ENCODE data around the gene FHAD1.
"Not testable (repeated sequence)": the region's sequence is repeated elsewhere in the genome, so short reads cannot be mapped to it uniquely, and the experiment has no call there.

Gene FHAD1

GRCh38 chr1:15350551-15351200, 103.7 kb downstream of the FHAD1 start:
- DNase-seq = no peak

DNA sequence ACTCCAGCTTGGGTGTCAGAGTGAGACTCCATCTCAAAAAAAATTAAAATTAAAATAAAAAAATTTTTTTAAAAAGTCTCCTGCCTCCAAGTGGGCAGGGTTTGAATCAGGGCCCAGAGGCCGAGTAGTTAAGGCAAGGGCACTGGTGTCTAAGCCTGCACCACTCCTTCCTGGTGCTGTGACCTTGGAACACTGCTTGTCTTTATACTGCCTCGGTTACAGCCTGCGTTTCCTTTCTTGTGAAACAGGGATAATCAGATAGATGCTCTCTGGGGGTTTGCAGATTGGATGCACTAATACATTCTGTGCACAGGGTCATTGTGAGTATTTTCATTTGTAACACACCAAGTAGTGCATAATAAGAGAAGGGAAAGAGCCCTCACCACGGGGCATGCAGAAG, 104.3 kb downstream of the FHAD1 start:
- DNase-seq = no peak

DNA sequence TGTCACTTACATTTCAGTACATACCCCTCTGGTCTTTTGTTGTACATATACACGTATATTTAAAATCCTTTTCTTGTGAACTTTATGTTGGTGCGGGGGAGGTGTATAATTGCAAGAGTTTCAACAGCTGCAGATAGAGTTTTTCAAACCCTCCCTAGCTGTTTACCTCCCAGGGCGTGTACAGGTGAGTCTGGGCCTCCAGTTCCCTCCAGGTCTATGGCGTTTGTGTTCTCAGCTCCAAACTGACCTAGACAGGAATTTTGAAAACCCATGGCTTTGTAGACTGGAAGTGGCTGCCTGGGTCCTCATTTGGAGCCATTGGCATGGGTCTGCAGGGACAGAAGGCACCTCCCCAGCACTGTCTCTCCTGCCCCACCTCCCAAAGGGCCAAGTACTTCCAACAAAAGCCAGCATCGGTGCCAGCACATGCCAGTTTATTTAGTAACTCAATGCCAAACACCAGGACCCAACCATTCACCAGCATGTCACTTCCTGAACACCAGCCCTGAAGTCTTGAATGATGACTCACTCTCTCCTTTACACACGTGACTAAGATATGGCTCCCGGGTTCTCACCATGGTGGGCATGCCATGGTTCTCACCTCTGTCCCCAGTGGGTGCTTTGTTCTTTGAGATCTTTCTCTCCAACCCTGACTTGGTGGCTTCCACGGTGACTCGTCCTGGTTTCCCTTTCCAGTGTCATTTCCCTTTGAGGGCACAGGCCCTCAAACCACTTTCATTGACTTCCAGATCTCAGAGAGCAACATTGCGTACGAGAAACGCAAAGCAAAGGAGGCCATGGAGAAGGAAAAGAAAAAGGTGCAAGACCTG, 105.3 kb downstream of the FHAD1 start:
- DNase-seq = peak; percentile 67

- DNase-seq = no peak
Measured at GRCh38 chr1:15353839-15354579, 107.0 kb downstream of the FHAD1 start.

DNA sequence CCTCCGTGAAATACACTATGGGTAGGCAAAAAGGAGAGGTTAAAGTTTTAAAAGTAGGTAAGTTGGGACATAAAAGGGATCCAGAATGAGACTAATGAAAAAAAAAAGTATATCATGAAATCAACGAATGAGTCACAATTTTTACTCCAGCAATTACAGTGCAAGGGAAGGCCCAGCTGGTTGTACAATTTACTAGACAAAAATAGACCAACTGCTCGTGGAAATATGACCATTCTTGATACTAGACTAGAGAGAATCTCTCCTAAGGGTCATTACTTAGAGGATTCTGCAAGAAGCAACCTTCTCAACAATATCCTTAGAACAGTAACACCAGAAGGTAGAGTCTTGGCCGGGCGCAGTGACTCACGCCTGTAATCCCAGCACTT, 107.5 kb downstream of the FHAD1 start:
- DNase-seq = no peak

- no peak for DNase-seq
Measured at GRCh38 chr1:15355968-15356625, 109.1 kb downstream of the FHAD1 start.

DNA sequence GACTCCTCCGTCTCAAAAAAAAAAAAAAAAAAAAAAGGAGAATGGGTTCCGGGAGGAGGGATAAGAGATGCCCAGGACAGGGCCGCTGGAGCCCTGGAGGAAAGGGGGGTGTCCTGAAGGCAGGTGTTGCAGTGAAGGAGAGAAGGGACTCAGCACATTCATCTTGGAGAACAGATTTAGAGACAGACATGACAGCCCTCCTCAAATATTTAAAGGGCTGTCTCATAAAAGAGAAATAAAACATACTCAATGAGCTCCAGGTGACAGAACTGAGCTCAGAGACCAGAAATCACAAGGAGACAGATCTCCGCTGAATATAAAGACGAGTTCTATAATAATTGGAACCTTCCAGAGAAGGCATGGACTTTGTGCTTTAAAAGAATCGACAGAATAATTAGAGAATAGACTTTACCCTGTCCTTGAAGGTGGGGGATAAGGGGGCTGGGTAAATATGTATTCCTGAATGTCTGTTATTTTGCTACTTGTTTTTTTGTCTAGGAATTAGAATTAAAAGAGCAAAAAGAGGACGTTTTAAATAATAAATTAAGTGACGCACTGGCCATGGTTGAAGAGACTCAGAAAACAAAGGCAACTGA, 110.7 kb downstream of the FHAD1 start:
- no peak for DNase-seq

GRCh38 chr1:15358565-15359133, 111.6 kb downstream of the FHAD1 start:
- DNase-seq = no peak

- no peak for DNase-seq
Measured at GRCh38 chr1:15360700-15361099, 113.7 kb downstream of the FHAD1 start.

GRCh38 chr1:15362096-15362736, 115.2 kb downstream of the FHAD1 start:
- no peak for DNase-seq

GRCh38 chr1:15362737-15363128, 115.7 kb downstream of the FHAD1 start:
- DNase-seq = no peak

DNA sequence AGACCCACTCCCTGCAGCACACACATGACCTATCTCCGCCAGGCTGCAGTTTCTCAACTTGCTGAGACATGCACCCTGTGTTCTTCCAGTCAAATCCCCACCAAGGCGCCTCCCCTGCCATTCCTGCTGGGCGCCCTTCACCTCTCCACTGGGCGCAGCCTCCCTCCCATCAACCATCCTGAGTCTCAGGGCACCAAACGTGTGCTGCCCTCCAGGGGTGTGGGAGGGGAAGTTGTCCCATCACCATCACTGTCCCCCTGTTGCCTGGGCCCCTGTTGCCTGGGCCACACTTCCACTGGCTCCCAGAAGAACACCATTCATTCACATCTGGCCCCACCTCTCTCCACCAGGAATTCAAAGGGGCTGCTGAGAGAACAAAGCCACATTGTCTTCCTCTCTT, 117.7 kb downstream of the FHAD1 start:
- DNase-seq = peak; percentile 35

- DNase-seq = no peak
Measured at GRCh38 chr1:15368888-15369287, 121.9 kb downstream of the FHAD1 start.

DNA sequence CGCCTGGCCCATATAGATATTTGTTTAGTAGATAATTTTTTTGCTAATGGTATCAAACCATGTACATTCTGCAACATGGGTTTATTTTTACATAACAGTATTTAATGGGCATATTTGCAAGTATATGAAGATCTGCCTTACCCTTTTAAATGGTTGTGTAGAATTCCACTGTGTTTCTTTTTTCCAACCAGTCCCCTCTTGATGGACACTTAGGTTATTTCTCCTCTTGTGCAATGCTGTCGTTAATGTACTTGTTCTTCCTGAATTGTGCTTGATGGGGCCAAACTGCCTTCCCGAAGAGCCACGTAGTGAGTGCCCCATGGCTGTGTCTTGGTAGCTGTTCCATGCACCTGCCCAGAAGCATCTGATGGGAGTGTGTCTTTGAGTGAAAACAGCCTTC, 123.2 kb downstream of the FHAD1 start:
- no peak for DNase-seq

DNA sequence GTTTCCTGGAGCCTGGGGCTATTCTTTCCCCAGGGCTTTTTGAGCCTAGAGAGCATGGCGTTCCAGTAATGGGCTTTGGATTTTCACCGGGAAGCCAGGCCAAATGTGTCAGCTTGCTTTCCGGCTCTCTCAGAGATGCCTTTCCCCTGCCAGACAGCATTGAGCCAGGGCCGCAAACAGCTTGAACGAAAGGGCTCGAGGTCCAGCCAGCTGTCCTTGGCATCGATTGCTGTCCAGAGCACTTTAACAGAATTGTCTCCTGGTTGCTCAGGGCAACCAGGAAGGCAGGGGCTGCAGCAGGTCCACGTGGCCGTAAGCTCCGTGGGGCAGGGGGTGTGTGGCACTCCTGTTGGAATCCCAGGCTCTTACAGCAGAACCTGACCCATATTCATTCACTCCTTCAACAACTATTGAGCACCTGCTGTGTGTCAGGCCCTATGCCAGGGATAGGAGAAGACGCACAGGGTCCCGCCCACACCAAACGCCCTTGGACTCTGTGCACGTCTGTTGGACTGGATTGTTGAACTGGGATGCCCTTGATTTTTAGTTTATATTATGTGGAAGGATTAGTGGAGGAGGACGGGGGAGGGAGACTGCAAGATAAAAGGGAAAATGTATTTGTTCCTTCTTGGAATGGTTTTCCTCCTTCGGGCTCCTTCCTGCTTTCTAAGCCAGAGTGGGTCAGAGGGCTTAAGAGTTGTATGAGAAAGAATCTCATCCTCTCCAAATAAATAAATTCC, 123.9 kb downstream of the FHAD1 start:
- DNase-seq = no peak

DNA sequence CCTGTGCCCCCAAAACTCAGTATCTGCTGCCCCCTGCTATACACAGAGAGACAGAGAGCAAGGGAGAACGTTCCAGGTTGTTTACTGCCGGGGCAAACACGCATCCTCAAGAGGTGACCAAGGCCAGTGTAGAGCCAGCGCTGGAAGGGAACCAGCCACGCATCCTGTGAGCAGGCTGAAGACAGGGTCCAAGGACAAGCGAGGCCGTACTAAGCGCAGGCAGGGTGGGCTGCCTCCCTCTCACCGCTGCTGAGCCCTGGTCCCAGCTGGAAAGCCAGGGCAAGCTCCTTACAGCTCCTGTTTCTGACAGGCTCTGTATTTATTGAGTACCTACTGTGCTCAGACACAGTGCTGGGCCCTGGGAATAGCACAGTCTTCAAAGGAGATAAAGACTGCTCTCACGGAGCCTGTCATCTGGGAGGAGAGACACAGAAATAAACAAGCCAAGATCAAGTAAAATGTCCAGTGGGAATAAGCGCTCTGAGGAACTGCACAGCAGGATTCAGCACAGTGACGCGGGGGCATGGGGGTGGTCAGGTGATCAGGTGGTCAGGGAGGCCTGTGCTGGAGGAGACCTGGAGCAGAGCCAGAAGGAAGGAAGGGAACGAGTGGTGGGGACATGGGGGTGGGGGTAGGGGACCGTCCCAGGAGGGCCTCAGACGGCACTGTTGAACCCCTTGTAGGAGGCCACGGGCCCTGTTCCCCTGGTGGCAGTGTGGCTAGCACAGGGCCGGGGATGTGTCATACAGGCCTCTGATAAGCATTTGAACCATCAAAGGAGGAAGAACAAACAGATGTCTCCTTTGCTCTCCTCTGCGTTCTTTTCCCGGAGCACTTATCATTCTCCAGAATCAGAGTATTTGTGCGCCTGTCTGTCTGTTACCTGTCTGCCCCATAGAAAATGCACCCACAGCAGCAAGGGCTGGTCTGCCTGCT, 124.9 kb downstream of the FHAD1 start:
- DNase-seq = peak; percentile 36

DNA sequence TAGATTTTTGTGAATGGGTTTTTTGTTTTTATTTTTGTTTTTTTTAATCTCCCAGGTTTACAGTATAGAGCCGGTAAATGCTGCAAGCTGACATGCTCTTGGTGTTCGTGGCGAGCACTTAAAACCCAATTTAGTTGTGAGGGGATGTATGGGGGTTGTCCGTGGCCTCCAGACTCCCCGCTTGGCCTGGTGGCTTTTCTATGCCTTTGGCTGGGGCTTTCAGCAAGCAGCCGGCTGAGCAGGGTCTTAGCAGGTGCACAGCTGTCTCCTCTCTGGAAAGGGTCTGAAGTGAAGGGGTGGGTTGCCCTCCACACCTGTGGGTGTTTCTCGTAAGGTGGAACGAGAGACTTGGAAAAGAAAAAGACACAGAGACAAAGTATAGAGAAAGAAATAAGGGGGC, 131.7 kb downstream of the FHAD1 start:
- no peak for DNase-seq

DNA sequence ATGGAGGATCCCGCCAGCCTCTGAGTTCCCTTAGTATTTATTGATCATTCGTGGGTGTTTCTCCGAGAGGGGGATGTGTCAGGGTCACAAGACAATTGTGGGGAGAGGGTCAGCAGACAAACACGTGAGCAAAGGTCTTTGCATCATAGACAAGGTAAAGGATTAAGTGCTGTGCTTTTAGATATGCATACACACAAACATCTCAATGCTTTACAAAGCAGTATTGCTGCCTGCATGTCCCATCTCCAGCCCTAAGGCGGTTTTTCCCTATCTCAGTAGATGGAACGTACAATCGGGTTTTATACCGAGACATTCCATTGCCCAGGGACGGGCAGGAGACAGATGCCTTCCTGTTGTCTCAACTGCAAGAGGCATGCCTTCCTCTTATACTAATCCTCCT, 132.1 kb downstream of the FHAD1 start:
- not testable (repeated sequence) for DNase-seq

DNA sequence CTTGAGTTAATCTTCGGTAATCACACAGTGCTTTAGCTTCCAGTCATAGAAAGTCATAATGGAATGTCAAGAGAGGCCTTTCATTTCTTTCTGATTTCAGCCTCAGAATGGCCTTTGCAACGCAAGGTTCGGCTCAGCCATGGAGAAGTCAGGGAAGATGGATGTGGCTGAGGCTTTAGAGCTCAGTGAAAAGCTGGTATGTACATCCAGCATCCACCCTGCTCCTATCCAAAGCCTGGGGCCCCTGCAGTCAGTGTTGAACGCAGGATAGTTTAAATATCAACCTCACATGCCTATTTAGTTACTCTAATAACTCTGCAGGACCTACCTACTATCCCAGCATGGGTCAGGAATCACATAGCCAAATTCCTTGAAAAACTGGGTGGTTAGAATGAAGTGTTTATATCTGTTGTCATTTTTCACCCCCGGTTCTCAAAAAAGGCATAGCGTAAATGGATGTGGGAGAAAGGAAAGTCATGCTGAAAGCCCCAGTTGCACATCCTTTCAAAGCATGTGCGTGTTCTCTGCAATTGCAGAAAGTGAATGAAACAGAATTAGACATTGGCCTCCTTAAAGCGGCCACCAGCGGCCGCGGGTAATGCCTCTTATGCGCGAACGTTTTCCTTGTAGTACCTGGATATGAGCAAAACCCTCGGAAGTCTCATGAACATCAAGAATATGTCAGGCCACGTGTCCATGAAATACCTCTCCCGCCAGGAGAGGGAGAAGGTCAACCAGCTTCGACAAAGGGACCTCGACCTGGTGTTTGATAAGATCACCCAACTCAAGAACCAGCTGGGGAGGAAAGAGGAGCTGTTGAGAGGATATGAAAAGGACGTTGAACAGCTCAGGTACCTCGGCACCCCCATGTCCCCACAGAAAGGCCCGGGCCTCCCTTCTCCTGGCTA, 133.8 kb downstream of the FHAD1 start:
- no peak for DNase-seq
